ENCODE results near the gene GLI3.

Gene GLI3

GRCh38 chr7:41916450-41916927, 320.5 kb downstream of the GLI3 start:
- TF ChIP-seq POLR2AphosphoS5 (IDR thresholded peaks at IDR 0.05; ENCODE audit: low read depth, low read length) (no peak), TAF1 (IDR thresholded peaks at IDR 0.05; ENCODE audit: borderline replicate concordance, insufficient read depth, low read length) (no peak), SIN3A (IDR thresholded peaks at IDR 0.05; ENCODE audit: borderline replicate concordance, insufficient read depth, low read length) (no peak), FOXP2 (optimal IDR thresholded peaks at IDR 0.05; ENCODE audit: borderline replicate concordance, extremely low read depth, extremely low read length, insufficient read depth) (no peak), REST (IDR thresholded peaks at IDR 0.05; ENCODE audit: insufficient read depth in 1 of 2, low read depth in 2 of 2, low read length in 2 of 2) (no peak)

- TF ChIP-seq POLR2AphosphoS5 (IDR thresholded peaks at IDR 0.05; ENCODE audit: low read depth, low read length) (no peak), FOXP2 (optimal IDR thresholded peaks at IDR 0.05; ENCODE audit: borderline replicate concordance, extremely low read depth, extremely low read length, insufficient read depth) (no peak), SIN3A (IDR thresholded peaks at IDR 0.05; ENCODE audit: borderline replicate concordance, insufficient read depth, low read length) (no peak)
These were observed 321.1 kb downstream of the GLI3 start for GRCh38 chr7:41915871-41916270.

- TF ChIP-seq REST (IDR thresholded peaks at IDR 0.05; ENCODE audit: insufficient read depth in 1 of 2, low read depth in 2 of 2, low read length in 2 of 2) = no peak
- no peak for TF ChIP-seq FOXP2 (optimal IDR thresholded peaks at IDR 0.05; ENCODE audit: borderline replicate concordance, extremely low read depth, extremely low read length, insufficient read depth)
- TF ChIP-seq POLR2AphosphoS5 (IDR thresholded peaks at IDR 0.05; ENCODE audit: low read depth, low read length) = no peak
- TF ChIP-seq TAF1 (IDR thresholded peaks at IDR 0.05; ENCODE audit: borderline replicate concordance, insufficient read depth, low read length) = no peak
- TF ChIP-seq SIN3A (IDR thresholded peaks at IDR 0.05; ENCODE audit: borderline replicate concordance, insufficient read depth, low read length) = no peak
These were observed 324.0 kb downstream of the GLI3 start for GRCh38 chr7:41912851-41913567.

- TF ChIP-seq POLR2AphosphoS5 (IDR thresholded peaks at IDR 0.05; ENCODE audit: low read depth, low read length) = no peak
- TF ChIP-seq REST (IDR thresholded peaks at IDR 0.05; ENCODE audit: insufficient read depth in 1 of 2, low read depth in 2 of 2, low read length in 2 of 2) = no peak
- no peak for TF ChIP-seq SIN3A (IDR thresholded peaks at IDR 0.05; ENCODE audit: borderline replicate concordance, insufficient read depth, low read length)
- TF ChIP-seq TAF1 (IDR thresholded peaks at IDR 0.05; ENCODE audit: borderline replicate concordance, insufficient read depth, low read length) = no peak
- no peak for TF ChIP-seq FOXP2 (optimal IDR thresholded peaks at IDR 0.05; ENCODE audit: borderline replicate concordance, extremely low read depth, extremely low read length, insufficient read depth)
These were observed 324.6 kb downstream of the GLI3 start for GRCh38 chr7:41912426-41912825.

GRCh38 chr7:41911792-41912191, 325.2 kb downstream of the GLI3 start:
- TF ChIP-seq POLR2AphosphoS5 (IDR thresholded peaks at IDR 0.05; ENCODE audit: low read depth, low read length) (no peak), SIN3A (IDR thresholded peaks at IDR 0.05; ENCODE audit: borderline replicate concordance, insufficient read depth, low read length) (no peak), REST (IDR thresholded peaks at IDR 0.05; ENCODE audit: insufficient read depth in 1 of 2, low read depth in 2 of 2, low read length in 2 of 2) (no peak), FOXP2 (optimal IDR thresholded peaks at IDR 0.05; ENCODE audit: borderline replicate concordance, extremely low read depth, extremely low read length, insufficient read depth) (no peak)
